Nucleus accumbens (tissue), 56 donors: Measurements from ENCODE around the gene SPOCK3.
"Not testable (repeated sequence)": the region's sequence is repeated elsewhere in the genome, so short reads cannot be mapped to it uniquely, and the experiment has no call there.

Source experiments
- DNase-seq, 56 donors: peaks; one replicate each; lab custom pipeline; 2025; lab: John Stamatoyannopoulos, UW

SPOCK3 gene

DNA sequence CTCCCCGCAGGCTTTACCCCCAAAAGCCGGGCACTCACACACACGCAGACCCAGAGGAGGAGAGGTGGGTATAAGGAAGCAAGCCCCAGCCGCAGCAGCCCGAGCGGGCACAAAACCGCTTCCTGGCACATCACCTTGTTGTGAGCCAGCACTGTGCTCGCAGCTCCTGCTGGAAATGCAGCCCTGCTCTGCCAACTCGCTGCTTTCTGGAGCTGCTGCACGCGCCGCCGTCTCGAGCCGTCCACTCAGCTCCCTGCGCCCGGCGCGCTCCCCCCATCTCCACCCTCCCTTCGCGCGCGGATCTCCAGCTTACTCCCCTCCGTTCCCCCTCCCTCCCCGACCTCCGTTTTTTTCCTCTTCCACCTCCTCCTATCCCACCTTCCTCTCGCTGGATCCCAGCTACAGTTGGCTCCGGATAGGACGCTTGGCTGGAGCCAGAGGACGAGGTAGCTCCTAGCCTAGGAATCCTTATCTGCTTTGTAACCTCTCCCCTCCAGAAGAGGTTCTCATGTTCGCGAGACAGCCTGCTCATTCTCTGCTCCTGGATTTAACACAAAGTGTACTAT lies at the start of gene SPOCK3:
Gene SPOCK3, minus strand, starts transcription at position 179 of the 566 bp plus-strand sequence.
- peak in 55 of 56 donors; percentile 7 to 89 (median 76) for DNase-seq

- no peak for DNase-seq
Observed at GRCh38 chr4:167282171-167282864, 48.0 kb upstream of the SPOCK3 start.

DNA sequence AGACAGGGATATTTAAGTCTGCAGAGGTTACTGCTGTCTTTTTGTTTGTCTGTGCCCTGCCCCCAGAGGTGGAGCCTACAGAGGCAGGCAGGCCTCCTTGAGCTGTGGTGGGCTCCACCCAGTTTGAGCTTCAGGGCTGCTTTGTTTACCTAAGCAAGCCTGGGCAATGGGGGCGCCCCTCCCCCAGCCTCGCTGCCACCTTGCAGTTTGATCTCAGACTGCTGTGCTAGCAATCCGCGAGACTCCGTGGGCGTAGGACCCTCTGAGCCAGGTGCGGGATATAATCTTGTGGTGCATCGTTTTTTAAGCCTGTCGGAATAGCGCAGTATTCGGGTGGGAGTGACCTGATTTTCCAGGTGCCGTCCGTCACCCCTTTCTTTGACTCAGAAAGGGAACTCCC lies 47.3 kb upstream of the SPOCK3 start:
- DNase-seq: not testable (repeated sequence)

GRCh38 chr4:167274351-167274750 lies 40.1 kb upstream of the SPOCK3 start:
- no peak for DNase-seq

GRCh38 chr4:167265231-167265630 lies 30.9 kb upstream of the SPOCK3 start:
- DNase-seq: no peak

- no peak for DNase-seq
Observed at GRCh38 chr4:167248271-167248670, 14.0 kb upstream of the SPOCK3 start.

DNA sequence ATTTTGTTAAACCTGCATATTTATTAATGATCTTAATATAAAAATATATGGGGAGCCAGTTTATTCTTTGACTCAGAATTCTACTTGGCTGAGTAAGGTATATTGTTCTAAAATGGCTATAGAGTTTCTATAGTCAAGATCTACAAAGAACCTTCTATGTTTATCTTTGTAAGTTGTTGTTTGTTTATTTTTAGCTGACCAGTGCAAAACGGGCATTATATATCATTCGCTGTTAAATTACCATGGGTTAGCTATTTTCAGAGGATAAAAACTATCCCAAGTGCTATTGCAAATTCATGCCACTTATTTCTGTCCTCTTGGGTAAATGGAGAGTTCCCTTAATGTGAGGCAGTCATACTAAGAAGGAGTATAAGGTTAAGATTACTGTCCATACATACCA lies 5.3 kb upstream of the SPOCK3 start:
- no peak for DNase-seq

GRCh38 chr4:167238226-167238625 lies 3.9 kb upstream of the SPOCK3 start:
- DNase-seq: no peak

GRCh38 chr4:167233685-167234315 lies 494 bp downstream of the SPOCK3 start:
- peak in 53 of 56 donors; percentile 18 to 89 (median 67) for DNase-seq

- DNase-seq: peak in 41 of 56 donors; percentile 2 to 73 (median 35)
Observed at GRCh38 chr4:167232805-167233684, 1.2 kb downstream of the SPOCK3 start.

GRCh38 chr4:167230744-167231143 lies 3.5 kb downstream of the SPOCK3 start:
- DNase-seq: no peak

DNA sequence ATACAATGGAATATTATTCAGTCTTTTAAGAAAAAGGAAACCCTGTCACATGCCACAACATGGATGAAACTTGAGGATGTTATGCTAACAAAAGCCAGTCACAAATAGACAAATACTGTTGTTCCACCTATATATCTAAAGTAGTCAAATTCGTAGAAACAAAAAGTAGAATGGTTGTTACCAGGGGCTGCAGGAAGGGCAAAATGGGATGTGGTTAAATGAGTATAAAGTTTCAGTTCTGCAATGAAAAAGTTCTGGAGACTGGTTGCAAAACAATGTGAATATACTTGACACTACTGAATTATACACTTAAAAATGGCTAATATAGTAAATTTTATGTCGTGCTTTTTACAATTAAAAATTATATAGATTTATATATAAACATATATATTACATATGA lies 12.2 kb downstream of the SPOCK3 start:
- no peak for DNase-seq

GRCh38 chr4:167221084-167221483 lies 13.2 kb downstream of the SPOCK3 start:
- no peak for DNase-seq

DNA sequence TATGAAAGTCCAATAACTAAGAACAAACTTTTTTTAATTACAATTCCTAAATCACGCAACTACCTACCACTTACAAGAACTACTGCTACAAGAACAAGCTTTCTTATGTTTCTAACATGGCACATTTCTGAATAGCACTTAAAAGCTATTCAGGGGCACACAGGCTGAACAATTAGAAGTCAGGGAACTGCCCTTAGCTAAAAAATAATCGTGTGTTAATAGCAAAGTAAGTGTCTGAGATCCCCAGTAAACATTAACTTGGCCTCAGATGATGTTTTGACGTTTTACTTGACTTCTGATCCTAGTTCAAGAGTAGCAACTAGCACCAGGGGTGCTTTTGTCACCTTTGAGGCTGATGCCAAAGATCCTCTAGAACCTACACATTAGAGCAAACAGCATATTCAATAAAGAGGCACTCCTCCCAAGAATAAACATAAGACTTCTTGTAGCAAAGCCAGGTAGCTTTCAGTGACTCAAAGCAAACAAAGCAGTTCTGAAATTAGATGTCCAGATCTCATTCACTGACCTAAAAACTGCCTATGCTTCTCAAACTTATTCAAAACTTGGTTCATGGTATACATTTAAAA lies 16.2 kb downstream of the SPOCK3 start:
- no peak for DNase-seq

DNA sequence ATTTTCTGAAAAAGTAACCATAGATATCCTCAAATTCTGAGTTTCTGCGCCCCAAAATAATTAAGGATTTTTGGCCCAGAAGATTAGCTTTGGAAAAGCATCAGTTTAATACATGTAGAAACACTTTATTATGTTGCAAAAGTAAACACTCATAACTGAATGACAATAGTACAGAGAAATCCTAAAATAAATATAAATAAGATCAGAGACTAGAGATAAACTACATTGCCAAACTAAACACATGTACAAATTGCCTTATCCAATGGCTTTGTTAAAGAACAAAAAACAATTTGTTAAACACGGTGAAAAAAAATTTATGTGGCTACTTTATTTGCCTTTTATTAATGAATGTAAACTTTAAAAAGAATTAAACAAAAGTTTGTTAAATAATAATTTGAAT lies 17.5 kb downstream of the SPOCK3 start:
- no peak for DNase-seq

DNA sequence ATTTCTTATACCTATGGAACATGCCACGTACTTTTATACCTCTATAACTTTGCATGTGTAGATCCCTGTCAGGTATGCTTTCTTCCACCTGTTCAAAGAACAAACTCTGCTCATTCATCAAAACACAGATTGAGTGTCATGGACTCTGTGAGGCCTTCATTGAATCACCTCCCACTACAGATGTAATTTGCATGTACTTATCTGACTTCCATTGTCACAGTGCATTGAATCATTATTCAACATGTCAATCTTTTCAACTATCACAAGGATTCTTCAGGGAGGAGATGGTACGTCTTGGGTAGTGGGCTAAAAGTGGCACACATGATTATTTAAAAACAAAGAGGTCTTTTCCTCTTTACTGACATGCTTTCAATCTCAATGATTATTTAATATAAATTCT lies 24.1 kb downstream of the SPOCK3 start:
- no peak for DNase-seq

- DNase-seq: no peak
Observed at GRCh38 chr4:167196344-167197012, 37.8 kb downstream of the SPOCK3 start.

- DNase-seq: no peak
Observed at GRCh38 chr4:167190379-167190778, 43.9 kb downstream of the SPOCK3 start.

DNA sequence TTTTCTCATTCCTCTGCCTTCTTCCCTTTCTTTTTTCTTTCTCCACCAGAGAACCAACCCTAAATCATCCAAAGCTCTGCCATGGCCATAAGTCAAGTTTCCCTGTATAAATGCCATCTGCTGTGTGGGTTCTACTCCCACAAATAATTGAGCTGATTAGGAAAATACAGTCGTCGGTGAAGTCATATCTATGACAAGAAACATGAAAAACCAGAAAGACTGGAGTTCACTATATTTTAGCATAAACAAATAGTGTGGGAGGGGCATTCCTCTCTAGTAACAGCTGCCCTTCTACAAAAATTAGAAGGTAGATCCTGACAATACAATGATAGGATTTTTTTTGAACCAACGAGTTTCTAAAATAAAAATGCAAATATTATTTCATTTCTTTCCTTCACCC lies 48.8 kb downstream of the SPOCK3 start:
- DNase-seq: no peak

GRCh38 chr4:167183036-167183435 lies 51.3 kb downstream of the SPOCK3 start:
- peak in 20 of 56 donors; percentile 4 to 29 (median 14) for DNase-seq
